ENCODE data around the gene ARHGEF28. TPM values are rescaled to one million over a fixed set of nuclear protein-coding genes. Genes with fewer than 3 reads are reported as not detected.

The ARHGEF28 gene
- total RNA-seq, 2 donors from 2014 or later: 2.6 to 3.1 TPM

DNA sequence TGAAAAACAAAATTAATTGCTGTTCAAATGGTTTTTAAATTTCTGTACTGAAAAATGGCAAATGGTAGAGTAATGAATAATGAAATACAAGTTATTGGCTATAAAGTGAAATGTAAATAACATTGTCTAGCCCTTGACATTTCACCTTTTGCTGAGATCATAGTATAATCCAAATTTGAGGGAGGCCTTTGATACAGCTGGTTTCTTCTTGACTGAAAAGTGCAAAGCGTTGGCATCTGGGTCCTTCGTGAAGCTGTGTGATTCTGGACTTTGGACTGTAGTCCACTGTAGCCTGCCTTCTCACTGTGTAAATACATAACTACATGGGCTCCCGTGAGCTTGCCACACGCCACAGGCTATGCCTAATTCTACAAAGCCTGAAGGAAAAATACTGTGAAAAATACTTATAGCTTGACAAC lies 52.3 kb downstream of the ARHGEF28 start:
- intact Hi-C loops (cut with DNase I): no loop called here
- ATAC-seq (no peak), DNase-seq (no peak)

DNA sequence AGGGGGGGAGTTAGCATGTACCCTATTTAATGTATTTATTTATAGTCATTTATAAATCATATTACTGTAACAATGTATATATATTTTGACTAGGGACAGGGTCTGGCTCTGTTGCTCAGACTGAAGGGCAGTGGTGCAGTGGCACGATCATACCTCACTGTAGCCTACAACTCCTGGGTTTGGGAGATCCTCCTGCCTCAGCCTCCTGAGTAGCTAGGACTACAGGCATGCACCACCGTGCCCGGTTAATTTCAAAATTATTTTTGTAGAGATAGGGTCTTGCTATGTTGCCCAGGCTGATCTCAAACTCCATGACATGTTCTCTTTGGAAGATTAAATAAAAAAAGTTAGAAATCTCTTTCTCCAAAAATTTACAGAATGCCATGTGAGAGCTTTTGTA lies 52.8 kb downstream of the ARHGEF28 start:
- ATAC-seq (no peak), DNase-seq (no peak)
- intact Hi-C loops (cut with DNase I): no loop called here

DNA sequence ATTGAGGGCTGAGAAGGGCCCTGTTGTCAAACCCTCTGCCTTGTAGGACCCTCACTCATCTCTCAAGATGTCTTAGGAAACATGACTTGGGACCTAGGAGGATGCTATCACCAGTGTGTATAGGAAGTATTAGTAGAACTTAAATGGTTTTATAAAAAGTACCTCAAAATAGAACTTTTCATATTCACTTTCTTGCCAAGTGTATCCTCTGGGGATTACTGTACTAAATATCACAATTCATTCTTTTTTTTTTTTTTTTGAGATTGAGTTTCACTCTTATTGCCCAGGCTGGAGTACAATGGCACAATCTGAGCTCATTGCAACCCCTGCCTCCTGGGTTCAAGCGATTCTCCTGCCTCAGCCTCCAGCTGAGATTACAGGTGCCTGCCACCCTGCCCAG lies 56.2 kb downstream of the ARHGEF28 start:
- DNase-seq (no peak), ATAC-seq (no peak)
- intact Hi-C loops (cut with DNase I): no loop called here

DNA sequence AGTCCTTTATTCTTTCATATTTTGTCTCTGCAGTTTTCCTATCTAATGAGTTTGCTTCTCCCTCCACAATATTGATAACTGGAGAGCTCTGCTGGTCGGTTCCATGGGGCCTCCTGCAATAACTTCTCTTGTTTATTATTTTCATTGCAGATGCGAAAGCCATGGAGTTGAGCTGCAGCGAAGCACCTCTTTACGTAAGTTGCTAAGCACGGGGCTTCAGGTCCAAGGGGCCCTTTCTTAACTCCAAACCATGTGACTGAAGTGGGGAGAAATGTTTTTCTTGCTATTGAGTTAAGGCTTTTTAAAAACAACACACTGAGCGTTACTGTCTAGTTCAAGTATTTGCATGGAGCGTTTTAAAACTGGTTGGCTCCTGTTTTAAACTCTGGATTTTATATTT lies 58.7 kb downstream of the ARHGEF28 start:
- ATAC-seq: no peak
- DNase-seq: no peak
- intact Hi-C loops (cut with DNase I): no loop called here

DNA sequence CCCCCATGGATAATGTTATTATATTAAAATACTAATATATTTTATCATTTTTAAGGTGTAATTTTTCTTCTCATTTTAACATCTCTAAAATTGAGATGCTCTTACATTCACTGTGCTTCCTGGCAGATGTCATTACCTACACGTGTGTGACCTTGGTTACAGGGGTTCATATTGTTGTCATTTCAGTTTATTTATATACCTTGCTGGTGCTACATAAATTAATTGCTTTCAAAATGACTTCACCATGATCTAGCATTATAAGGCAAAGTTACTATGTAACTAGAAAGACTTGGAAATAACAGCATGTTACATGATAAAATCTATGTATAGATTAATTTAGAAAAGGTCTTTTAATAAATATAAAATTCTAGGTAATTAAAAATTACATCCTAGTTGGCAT lies 60.9 kb downstream of the ARHGEF28 start:
- ATAC-seq (no peak), DNase-seq (no peak)
- intact Hi-C loops (cut with DNase I): no loop called here

DNA sequence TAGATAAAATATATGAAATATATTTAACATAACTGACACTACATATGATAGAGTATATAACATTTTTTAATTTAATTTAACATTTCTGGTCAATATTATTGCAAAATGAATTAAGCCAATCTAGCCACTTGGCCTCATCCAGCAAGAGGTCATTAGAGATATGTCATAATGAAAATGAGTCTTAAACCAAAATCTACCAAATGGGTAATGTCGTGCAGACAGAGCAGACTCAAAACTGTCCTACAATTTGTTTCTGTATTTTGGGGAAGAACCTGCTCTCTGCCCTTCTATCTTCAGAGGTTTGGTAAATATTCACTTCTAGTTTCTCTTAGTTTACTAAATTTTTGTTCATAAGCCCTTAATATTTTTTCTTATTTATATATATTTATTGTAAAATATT lies 61.4 kb downstream of the ARHGEF28 start:
- DNase-seq (no peak), ATAC-seq (no peak)
- intact Hi-C loops (cut with DNase I): no loop called here

DNA sequence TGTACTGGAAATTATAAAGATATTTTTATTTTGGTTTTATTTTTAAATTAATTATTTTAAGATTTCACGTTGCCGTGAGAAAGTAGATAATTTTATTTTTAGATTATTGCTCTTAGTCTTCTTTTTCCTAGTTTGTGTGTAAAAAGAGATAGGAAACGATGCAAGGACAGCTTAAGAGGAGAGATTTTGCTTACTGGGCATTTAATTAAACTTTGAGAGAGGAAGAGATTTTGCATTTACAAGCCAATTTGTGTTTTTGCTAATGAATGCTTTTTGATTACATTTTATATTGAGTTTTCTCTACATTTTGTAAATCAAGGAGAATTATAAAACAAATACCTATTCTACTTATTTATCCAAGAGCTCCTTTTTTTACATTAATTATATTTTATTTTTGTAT lies 64.0 kb downstream of the ARHGEF28 start:
- ATAC-seq: no peak
- DNase-seq: no peak
- intact Hi-C loops (cut with DNase I): loop anchor here in 1 of 2 donors (10.0 kb wide), 1 partner anchor 95 kb away; no protein-coding TSS in a partner anchor

DNA sequence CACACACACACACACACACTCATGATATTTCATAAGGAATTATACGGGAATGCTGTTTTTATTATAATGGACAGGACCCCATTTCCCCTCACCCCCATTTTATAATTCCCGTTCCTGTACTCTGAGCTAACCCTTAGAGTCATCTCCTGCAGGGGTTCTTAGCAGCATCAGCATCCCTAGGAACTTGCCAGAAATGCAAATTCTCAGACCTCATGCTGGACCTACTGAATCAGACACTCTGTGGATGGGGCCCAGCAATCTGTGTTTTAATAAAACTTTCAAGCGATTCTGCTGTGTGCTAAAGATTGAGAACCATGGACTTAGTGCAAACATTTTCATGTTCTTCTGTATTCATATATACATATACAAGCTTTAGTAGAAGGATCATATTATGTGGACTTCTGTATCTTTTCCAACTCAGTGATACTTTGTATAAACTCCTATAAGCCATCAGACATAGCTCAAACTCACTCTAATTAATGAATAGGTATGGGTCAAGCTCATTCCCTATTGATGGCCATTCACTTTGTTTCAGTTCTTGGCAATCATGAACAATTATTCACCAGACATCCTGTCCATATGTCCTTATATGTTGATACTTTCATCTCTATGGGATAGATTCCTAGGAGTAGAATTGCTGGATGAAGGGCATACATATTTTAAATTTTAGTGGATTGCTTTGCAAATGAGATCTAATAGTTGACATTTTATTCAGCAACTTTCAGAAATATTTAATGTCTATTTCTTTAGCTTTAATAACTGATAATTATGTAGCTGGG lies 65.5 kb downstream of the ARHGEF28 start:
- intact Hi-C loops (cut with DNase I): loop anchor here in 1 of 2 donors (10.0 kb wide), 1 partner anchor 97 kb away; no protein-coding TSS in a partner anchor
- DNase-seq (no peak), ATAC-seq (no peak)

DNA sequence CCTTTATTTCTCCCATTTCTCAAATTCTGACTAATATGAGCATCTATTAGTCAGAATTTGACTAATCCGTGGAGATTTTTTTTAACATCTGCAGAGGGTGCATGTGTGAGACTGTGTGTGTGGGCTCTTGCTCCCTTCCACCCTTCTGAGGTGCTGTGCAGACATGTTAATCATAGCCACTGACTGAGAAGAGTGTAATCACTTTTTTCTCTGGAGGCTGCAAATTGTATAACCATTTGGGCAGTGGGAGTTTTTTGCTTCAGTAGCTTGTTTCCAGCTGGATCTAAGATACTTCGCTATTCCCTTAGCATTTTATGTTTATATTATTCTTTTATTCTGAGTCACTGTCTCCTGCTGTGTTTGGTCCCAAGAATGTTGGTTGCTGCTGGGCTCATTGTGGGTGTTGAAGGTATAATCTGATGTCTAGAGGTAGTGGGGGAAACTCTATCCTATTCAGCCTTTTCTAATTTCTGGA lies 66.2 kb downstream of the ARHGEF28 start:
- intact Hi-C loops (cut with DNase I): loop anchor here in 1 of 2 donors (10.0 kb wide), 1 partner anchor 97 kb away; no protein-coding TSS in a partner anchor
- DNase-seq: no peak
- ATAC-seq: peak in 1 of 2 donors; percentile 81

DNA sequence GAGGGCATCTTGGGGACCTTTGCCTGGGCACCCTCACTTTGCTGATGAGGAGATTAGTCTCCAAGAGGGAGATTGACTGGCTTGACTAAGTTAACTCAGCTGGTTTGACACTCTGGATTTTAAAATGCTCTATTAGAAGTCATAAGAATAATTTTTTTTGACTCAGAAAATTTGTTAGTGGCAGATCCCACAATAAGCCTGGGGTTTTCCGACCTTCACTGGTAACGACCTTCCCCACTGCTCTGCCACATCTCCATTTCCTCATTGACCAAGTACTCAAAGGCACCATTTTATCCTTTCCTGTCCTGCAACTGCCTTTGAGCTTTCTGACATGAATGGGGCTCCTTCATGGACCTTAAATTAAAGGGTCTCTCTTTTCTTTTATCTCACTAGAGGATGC lies 67.0 kb downstream of the ARHGEF28 start:
- ATAC-seq: no peak
- intact Hi-C loops (cut with DNase I): loop anchor here in 1 of 2 donors (10.0 kb wide), 1 partner anchor 98 kb away; no protein-coding TSS in a partner anchor
- DNase-seq: no peak

DNA sequence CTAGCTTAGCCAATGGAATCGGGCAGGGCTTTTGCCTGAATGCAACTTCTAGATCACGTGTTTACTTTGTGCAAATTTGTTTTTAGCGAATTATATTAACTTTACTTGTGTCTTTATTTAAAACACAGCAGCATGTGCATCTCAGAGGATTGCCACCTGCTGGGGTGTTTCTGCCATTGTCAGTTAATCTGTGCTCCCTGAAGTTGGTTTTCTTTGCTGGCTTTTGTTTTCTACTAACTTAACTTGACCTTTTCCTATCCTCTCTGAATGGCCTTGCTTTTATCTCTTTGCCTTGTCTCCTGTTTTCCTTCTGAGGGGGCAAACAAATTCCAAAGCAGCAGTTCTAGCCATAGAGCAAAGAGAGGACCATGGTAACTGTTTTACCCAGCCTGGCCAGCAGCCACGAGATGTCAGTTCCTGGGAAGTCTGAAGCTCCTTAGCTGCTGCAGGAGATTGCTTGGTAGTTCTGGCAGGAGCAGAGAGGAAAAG lies 67.6 kb downstream of the ARHGEF28 start:
- intact Hi-C loops (cut with DNase I): loop anchor here in 1 of 2 donors (10.0 kb wide), 1 partner anchor 99 kb away; no protein-coding TSS in a partner anchor
- DNase-seq: peak; percentile 21
- peak; percentile 24 to 38 for ATAC-seq

DNA sequence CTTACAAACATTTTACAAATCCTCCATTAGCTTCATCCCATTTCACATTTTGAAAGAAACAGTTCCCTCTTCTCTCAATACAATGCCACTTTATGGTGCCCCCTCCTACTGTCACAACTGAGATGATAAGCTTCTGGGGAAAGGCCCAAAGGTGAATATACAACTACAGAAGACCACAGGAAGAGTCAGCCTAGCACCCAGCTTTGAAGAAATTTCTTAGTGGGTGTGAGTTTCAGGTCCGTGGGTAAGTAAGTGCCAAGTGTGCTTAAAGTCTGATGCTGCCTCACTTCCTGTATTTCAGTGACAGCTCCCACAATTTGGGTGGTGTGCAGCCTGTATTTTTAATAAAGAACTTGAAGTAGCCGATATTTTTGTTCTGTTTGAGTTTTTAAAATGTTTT lies 68.1 kb downstream of the ARHGEF28 start:
- intact Hi-C loops (cut with DNase I): loop anchor here in 1 of 2 donors (10.0 kb wide), 1 partner anchor 99 kb away; no protein-coding TSS in a partner anchor
- peak in 1 of 2 donors; percentile 59 for ATAC-seq

DNA sequence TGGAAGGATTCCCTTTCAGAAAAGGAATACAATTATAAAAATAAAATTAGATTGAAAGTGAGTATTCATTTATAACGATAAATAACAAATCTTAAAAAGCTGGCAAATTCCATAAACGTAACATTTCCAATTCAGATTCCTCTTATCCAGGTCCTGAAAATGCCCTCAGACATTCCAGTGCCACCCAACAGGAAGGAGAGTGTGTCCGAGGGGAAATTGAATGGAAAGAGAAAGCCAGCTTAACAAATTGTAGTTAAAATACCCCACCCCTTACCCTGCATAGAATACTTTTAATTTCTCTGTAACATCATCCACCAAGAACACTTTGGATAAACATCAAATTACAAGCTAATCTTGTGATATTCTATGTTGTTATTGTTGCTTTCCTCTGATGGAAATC lies 72.0 kb downstream of the ARHGEF28 start:
- intact Hi-C loops (cut with DNase I): loop anchor here in 1 of 2 donors (10.0 kb wide), 1 partner anchor 103 kb away; no protein-coding TSS in a partner anchor
- ATAC-seq: no peak

More for the DNA sequence above, 68.1 kb downstream of the ARHGEF28 start:
- no peak for DNase-seq

DNA sequence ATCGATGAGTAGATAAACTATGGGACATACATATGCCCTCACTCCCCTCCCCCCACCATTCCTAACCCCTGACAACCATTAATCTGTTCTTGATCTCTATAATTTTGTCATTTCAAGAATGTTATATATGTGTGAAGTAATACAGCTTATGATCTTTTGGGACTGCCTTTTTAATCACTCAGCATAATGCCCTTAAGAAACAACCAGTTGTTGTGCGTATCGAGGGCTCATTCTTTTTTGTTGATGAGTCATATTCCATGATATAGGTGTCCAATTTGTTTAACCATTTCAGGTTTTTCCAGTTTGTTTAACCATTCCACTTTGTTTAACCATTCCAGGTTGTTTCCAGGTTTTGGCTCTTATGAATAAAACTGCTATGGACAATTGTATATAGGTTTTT lies 75.6 kb downstream of the ARHGEF28 start:
- DNase-seq (no peak), ATAC-seq (no peak)
- intact Hi-C loops (cut with DNase I): no loop called here

More for the DNA sequence above, 72.0 kb downstream of the ARHGEF28 start:
- DNase-seq: no peak

DNA sequence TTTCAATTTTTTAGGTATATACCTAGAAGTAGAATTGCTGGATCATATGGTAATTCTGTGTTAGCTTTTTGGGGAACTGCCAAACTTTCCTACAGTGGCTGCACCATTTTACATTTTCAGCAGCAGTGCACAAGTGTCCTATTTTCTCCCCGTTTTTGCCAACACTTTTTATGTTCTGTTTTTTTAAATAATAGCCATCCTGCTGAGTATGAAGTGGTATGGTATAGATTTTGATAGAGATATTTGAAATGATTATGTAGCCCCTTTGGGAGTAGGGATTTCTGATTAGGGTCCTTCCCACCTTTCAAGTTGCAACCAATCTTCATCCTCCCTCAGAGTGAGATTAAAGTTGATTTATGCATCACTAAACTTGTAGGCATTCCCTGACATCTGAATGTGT lies 76.5 kb downstream of the ARHGEF28 start:
- no peak for DNase-seq
- ATAC-seq: no peak
- intact Hi-C loops (cut with DNase I): no loop called here

DNA sequence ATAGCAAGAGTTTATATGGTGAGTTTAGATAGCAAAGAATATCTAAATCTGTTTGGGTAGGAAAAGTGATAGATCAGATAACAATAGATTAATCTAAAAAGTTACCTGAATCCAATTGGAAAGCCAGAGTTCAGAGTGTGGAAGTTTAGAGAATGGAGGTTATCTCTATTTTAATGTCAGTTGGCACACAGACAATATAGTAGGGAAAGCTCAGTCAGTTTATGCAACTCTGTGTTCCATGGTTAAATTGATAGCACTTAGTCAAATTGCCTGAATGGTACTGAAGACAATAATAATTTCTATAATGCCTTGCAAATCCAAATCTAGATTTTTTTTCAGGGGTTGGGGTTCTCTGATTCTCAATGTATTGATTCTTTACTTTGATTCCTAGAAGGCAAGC lies 77.0 kb downstream of the ARHGEF28 start:
- intact Hi-C loops (cut with DNase I): no loop called here

DNA sequence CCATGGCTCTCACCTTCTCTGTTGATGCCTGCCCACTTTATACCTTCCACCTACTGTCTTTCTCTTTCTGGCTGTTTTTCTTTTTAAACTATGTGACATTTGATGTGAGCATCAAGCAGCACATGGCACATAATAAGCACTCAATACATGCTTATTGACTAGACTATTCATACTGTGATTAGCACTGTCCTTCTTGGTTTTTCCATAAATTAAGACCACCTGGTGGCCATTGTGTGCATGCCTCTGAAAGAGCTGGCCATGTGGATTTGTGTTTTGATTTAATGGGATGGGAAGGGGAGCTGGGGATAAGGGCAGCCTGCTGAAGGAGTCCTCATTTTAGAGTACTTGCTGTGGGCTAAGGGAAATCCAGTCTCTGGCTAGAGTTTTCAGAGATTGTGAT lies 79.4 kb downstream of the ARHGEF28 start:
- intact Hi-C loops (cut with DNase I): no loop called here
- ATAC-seq (no peak), DNase-seq (no peak)

More for the DNA sequence above, 77.0 kb downstream of the ARHGEF28 start:
- DNase-seq (no peak), ATAC-seq (no peak)

DNA sequence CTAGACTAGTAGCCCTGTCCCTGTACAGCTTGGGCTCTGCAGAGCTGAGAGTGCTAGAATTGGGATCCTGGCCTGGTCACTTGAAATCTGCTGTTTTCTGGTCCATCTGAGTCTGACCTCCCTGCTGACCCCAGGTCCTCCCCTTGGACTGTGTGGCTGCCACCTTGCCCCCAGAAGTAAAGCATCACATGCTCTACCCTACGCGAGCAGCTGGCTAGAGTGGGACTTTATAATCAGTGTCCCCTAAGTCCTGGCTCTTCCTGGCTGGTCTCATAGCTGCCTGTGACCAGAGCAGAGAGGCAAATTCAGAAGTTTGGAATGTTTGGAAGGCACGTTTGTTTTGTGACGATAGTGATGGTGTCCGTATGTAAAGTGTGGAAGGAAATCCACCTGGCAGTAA lies 81.0 kb downstream of the ARHGEF28 start:
- ATAC-seq (no peak), DNase-seq (no peak)
- intact Hi-C loops (cut with DNase I): no loop called here

DNA sequence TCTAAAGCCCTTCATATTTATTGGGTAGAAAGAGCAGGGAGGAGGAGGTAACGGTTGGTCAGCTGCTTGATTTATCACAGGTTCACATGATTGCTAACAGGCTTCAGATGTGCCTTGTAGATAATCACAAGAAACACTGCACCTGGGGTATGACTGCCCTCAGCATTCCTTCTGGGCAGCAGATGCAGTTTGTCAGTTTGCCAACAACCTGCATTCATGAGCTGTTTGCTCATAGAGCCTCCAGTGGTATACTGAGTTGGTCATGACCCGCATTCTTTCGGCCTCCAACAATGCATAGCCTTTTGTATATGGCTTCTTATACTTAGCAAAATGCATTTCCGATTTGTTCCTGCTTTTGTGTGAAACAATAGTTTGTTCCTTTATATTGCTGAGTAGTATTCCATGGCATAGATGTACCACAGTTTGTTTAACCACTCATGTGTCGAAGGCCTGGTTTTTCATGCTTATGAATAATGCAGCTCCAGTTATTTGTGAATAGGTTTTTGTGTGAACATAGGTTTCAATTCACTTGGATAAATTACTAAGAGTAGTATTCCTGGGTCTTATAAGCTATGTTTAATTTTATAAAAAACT lies 83.6 kb downstream of the ARHGEF28 start:
- intact Hi-C loops (cut with DNase I): no loop called here
- no peak for DNase-seq
- no peak for ATAC-seq

DNA sequence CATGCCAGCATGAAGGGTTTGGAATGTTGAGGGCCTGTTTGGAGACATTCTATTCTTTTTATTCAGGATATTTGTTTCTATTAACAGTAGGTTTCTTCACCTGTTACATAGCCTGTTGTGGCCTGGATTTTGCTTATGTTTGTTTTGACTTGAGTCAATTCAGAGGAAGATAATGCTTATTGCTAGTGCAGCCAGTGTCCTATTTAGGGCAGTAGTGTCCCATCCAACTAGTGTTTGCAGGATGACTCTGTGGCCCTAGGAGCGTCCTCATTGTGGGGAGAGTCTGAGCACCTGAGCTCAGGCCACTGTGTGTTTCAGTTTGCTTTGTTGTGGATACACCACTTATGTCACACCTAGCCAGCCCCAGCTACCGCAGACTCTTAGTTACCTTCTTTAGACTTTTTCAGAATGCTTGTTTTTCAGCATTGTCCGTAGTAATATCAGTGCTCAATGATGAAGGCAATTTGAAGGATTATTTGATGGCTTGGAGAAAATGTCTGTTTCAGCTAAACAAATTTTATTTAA lies 90.3 kb downstream of the ARHGEF28 start:
- DNase-seq: no peak
- intact Hi-C loops (cut with DNase I): no loop called here
- no peak for ATAC-seq
